ENCODE data around the gene SULT1C3.

The SULT1C3 gene

DNA sequence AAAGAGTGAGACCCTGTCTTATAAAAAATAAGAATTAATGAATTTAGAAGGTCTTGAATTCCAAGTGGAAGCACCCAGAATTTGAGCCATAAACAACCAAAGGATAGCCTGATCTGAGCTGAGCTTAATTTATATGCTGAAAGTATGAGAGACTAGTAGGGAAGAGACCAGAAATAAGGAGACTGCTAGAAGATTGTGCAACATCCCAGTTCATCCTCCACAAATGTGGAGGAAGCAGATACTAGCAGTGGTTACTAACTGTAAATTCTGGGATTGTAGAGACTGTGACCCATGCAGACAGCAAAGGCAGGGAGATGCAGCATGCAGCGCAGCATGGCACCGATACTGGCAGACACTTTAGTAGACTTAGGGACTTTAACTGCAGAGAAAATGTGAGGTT lies 47.4 kb downstream of the SULT1C3 start:
- H2AK5ac ChIP-seq (ENCODE audit: low read length), result no peak overlapping the region
- H4K12ac ChIP-seq (ENCODE audit: low read depth, low read length), result no peak overlapping the region
- H2BK12ac ChIP-seq (ENCODE audit: low read length), result no peak overlapping the region
- H4K91ac ChIP-seq (ENCODE audit: low read depth, low read length), result no peak overlapping the region
- no peak overlapping the region for H3K14ac ChIP-seq (ENCODE audit: low read length)
- no peaks in the 10 kb centered on the region for H3K27me3 ChIP-seq (ENCODE audit: insufficient read depth, low read length)
- H4K8ac ChIP-seq (ENCODE audit: low read depth, low read length), result no peak overlapping the region
- H3K36me3 ChIP-seq (ENCODE audit: control insufficient read depth in 1 of 2, insufficient read depth in 2 of 2, low read length in 2 of 2), result no peaks in the 10 kb centered on the region
- H2AFZ ChIP-seq (ENCODE audit: insufficient read depth, low read length, poor library complexity), result no peak overlapping the region
- no peaks in the 10 kb centered on the region for H3K79me1 ChIP-seq (ENCODE audit: low read length)
- H3K4ac ChIP-seq (ENCODE audit: low read depth, low read length), result no peak overlapping the region
- H3K4me3 ChIP-seq (ENCODE audit: low read depth, low read length), result no peak overlapping the region
- no peaks in the 10 kb centered on the region for H3K9me3 ChIP-seq (ENCODE audit: insufficient read depth, low read depth, low read length)
- H3K27ac ChIP-seq (ENCODE audit: low read depth, low read length), result no peak overlapping the region
- no CpG with 5 or more reads among the region's 2 CpGs for WGBS (ENCODE audit: extremely low coverage, insufficient coverage, insufficient read length)
- H3K18ac ChIP-seq (ENCODE audit: low read length), result no peak overlapping the region
- H3K4me1 ChIP-seq (ENCODE audit: control insufficient read depth in 1 of 2, insufficient read depth in 2 of 2, low read length in 2 of 2), result peaks cover 0 to 4% of the 10 kb centered on the region in 2 experiments
- DNase-seq, result no peak
- H2BK5ac ChIP-seq (ENCODE audit: low read depth, low read length, poor library complexity), result no peak overlapping the region
- no peaks in the 10 kb centered on the region for H3K79me2 ChIP-seq (ENCODE audit: control insufficient read depth, insufficient read depth, low read length, poor library complexity)
- no peak overlapping the region for H2BK120ac ChIP-seq (ENCODE audit: insufficient read depth, low read length, poor library complexity)
- H3K23ac ChIP-seq (ENCODE audit: low read length), result no peak overlapping the region
- no peak overlapping the region for H3K9ac ChIP-seq (ENCODE audit: low read length)
- no peak overlapping the region for H3K4me2 ChIP-seq (ENCODE audit: low read length)

- no peak within 1 kb of the TSS for H3K18ac ChIP-seq (ENCODE audit: low read length)
Measured at GRCh38 chr2:108288534-108289106, 48.9 kb downstream of the SULT1C3 start, which contains the start of gene SULT1C2. Gene SULT1C2, plus strand, starts transcription at chr2:108288895. Its CDS starts 4,773 bp downstream, at chr2:108293668.

GRCh38 chr2:108293850-108294249 lies 54.1 kb downstream of the SULT1C3 start:
- H3K4me2 ChIP-seq (ENCODE audit: low read length), result no peak overlapping the region
- H3K9ac ChIP-seq (ENCODE audit: low read length), result no peak overlapping the region
- no peak overlapping the region for H3K27ac ChIP-seq (ENCODE audit: low read depth, low read length)
- H2BK120ac ChIP-seq (ENCODE audit: insufficient read depth, low read length, poor library complexity), result no peak overlapping the region
- no peak overlapping the region for H3K4ac ChIP-seq (ENCODE audit: low read depth, low read length)
- WGBS (ENCODE audit: extremely low coverage, insufficient coverage, insufficient read length), result no CpG with 5 or more reads among the region's 4 CpGs
- no peaks in the 10 kb centered on the region for H3K4me1 ChIP-seq (ENCODE audit: control insufficient read depth in 1 of 2, insufficient read depth in 2 of 2, low read length in 2 of 2)
- no peak overlapping the region for H4K8ac ChIP-seq (ENCODE audit: low read depth, low read length)
- H3K14ac ChIP-seq (ENCODE audit: low read length), result peak overlapping the region; percentile 32
- no peak overlapping the region for H2BK5ac ChIP-seq (ENCODE audit: low read depth, low read length, poor library complexity)
- H3K79me2 ChIP-seq (ENCODE audit: control insufficient read depth, insufficient read depth, low read length, poor library complexity), result no peaks in the 10 kb centered on the region
- no peak for DNase-seq
- H2AFZ ChIP-seq (ENCODE audit: insufficient read depth, low read length, poor library complexity), result no peak overlapping the region
- H3K23ac ChIP-seq (ENCODE audit: low read length), result no peak overlapping the region
- no peak overlapping the region for H4K91ac ChIP-seq (ENCODE audit: low read depth, low read length)
- H3K27me3 ChIP-seq (ENCODE audit: insufficient read depth, low read length), result no peaks in the 10 kb centered on the region
- no peak overlapping the region for H2AK5ac ChIP-seq (ENCODE audit: low read length)
- no peak overlapping the region for H2BK12ac ChIP-seq (ENCODE audit: low read length)
- no peak overlapping the region for H3K18ac ChIP-seq (ENCODE audit: low read length)
- H3K4me3 ChIP-seq (ENCODE audit: low read depth, low read length), result no peak overlapping the region
- no peak overlapping the region for H4K12ac ChIP-seq (ENCODE audit: low read depth, low read length)
- no peaks in the 10 kb centered on the region for H3K36me3 ChIP-seq (ENCODE audit: control insufficient read depth in 1 of 2, insufficient read depth in 2 of 2, low read length in 2 of 2)
- no peaks in the 10 kb centered on the region for H3K79me1 ChIP-seq (ENCODE audit: low read length)
- no peaks in the 10 kb centered on the region for H3K9me3 ChIP-seq (ENCODE audit: insufficient read depth, low read depth, low read length)

More at GRCh38 chr2:108288534-108289106, 48.9 kb downstream of the SULT1C3 start, which contains the start of gene SULT1C2:
- no peak within 1 kb of the TSS for H3K23ac ChIP-seq (ENCODE audit: low read length)
- no peaks in the 10 kb centered on the region for H3K79me1 ChIP-seq (ENCODE audit: low read length)
- no peak within 1 kb of the TSS for H2AK5ac ChIP-seq (ENCODE audit: low read length)
- H3K36me3 ChIP-seq (ENCODE audit: control insufficient read depth in 1 of 2, insufficient read depth in 2 of 2, low read length in 2 of 2), result no peaks in the 10 kb centered on the region
- no peak within 1 kb of the TSS for H3K4ac ChIP-seq (ENCODE audit: low read depth, low read length)
- H2BK120ac ChIP-seq (ENCODE audit: insufficient read depth, low read length, poor library complexity), result no peak within 1 kb of the TSS
- peaks cover 0 to 4% of the 10 kb centered on the region in 2 experiments for H3K4me1 ChIP-seq (ENCODE audit: control insufficient read depth in 1 of 2, insufficient read depth in 2 of 2, low read length in 2 of 2)
- no peak within 1 kb of the TSS for H3K4me3 ChIP-seq (ENCODE audit: low read depth, low read length)
- H3K27ac ChIP-seq (ENCODE audit: low read depth, low read length), result no peak within 1 kb of the TSS
- no peak within 1 kb of the TSS for H3K14ac ChIP-seq (ENCODE audit: low read length)
- no peak within 1 kb of the TSS for H2BK5ac ChIP-seq (ENCODE audit: low read depth, low read length, poor library complexity)
- DNase-seq, result no peak
- H3K27me3 ChIP-seq (ENCODE audit: insufficient read depth, low read length), result no peaks in the 10 kb centered on the region
- H3K9ac ChIP-seq (ENCODE audit: low read length), result no peak within 1 kb of the TSS
- H3K4me2 ChIP-seq (ENCODE audit: low read length), result no peak within 1 kb of the TSS
- H4K12ac ChIP-seq (ENCODE audit: low read depth, low read length), result no peak within 1 kb of the TSS
- H3K9me3 ChIP-seq (ENCODE audit: insufficient read depth, low read depth, low read length), result no peaks in the 10 kb centered on the region
- H4K91ac ChIP-seq (ENCODE audit: low read depth, low read length), result no peak within 1 kb of the TSS
- no peak within 1 kb of the TSS for H2AFZ ChIP-seq (ENCODE audit: insufficient read depth, low read length, poor library complexity)
- H4K8ac ChIP-seq (ENCODE audit: low read depth, low read length), result no peak within 1 kb of the TSS
- no peak within 1 kb of the TSS for H2BK12ac ChIP-seq (ENCODE audit: low read length)
- WGBS (ENCODE audit: extremely low coverage, insufficient coverage, insufficient read length), result no CpG with 5 or more reads among the region's 7 CpGs
- H3K79me2 ChIP-seq (ENCODE audit: control insufficient read depth, insufficient read depth, low read length, poor library complexity), result no peaks in the 10 kb centered on the region

DNA sequence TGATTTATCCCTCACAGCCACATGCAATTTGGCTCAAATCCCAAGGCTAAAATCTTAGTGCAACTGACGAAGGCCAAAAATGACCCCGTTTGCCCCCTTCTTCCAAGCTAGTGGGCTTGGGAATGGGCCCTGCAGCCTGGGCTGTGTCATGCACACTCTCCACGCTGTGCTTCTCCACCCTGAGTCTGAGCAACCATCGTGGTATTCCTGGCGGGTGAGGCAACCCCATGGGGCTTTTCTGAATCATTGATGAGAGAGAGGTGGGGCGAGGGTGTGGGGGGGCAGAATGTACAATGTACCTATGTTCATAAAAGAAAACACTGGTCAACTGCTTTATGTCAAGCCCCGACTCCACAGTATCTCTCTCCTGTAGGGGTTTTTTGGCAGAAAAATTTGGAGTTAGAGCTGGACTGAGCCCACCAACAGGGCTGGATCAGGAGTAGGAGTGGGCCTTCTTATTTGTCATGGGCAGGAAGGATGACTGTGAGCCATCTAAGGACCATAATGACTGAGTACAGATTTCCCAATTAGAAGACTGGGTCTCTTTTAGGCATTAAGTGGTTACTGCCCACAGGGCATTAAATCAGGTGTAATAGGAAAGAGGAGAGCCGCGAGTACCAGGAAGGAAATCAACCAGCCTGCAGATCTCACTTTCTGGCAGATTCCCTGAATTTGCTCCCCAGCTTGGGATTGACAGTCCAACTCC lies 57.8 kb downstream of the SULT1C3 start:
- H2BK5ac ChIP-seq (ENCODE audit: low read depth, low read length, poor library complexity), result no peak overlapping the region
- no peak overlapping the region for H2AK5ac ChIP-seq (ENCODE audit: low read length)
- H3K27ac ChIP-seq (ENCODE audit: low read depth, low read length), result no peak overlapping the region
- no peak for DNase-seq
- no peak overlapping the region for H2AFZ ChIP-seq (ENCODE audit: insufficient read depth, low read length, poor library complexity)
- no peak overlapping the region for H3K14ac ChIP-seq (ENCODE audit: low read length)
- H3K79me1 ChIP-seq (ENCODE audit: low read length), result no peaks in the 10 kb centered on the region
- no peak overlapping the region for H4K8ac ChIP-seq (ENCODE audit: low read depth, low read length)
- WGBS (ENCODE audit: extremely low coverage, insufficient coverage, insufficient read length), result no CpG with 5 or more reads among the region's 9 CpGs
- H3K4me2 ChIP-seq (ENCODE audit: low read length), result no peak overlapping the region
- H3K23ac ChIP-seq (ENCODE audit: low read length), result no peak overlapping the region
- H3K79me2 ChIP-seq (ENCODE audit: control insufficient read depth, insufficient read depth, low read length, poor library complexity), result no peaks in the 10 kb centered on the region
- no peak overlapping the region for H4K91ac ChIP-seq (ENCODE audit: low read depth, low read length)
- H2BK12ac ChIP-seq (ENCODE audit: low read length), result no peak overlapping the region
- no peaks in the 10 kb centered on the region for H3K36me3 ChIP-seq (ENCODE audit: control insufficient read depth in 1 of 2, insufficient read depth in 2 of 2, low read length in 2 of 2)
- no peaks in the 10 kb centered on the region for H3K4me1 ChIP-seq (ENCODE audit: control insufficient read depth in 1 of 2, insufficient read depth in 2 of 2, low read length in 2 of 2)
- H2BK120ac ChIP-seq (ENCODE audit: insufficient read depth, low read length, poor library complexity), result no peak overlapping the region
- H3K9me3 ChIP-seq (ENCODE audit: insufficient read depth, low read depth, low read length), result no peaks in the 10 kb centered on the region
- no peak overlapping the region for H3K4ac ChIP-seq (ENCODE audit: low read depth, low read length)
- H3K18ac ChIP-seq (ENCODE audit: low read length), result no peak overlapping the region
- no peak overlapping the region for H3K9ac ChIP-seq (ENCODE audit: low read length)
- H3K27me3 ChIP-seq (ENCODE audit: insufficient read depth, low read length), result no peaks in the 10 kb centered on the region
- H4K12ac ChIP-seq (ENCODE audit: low read depth, low read length), result no peak overlapping the region
- no peak overlapping the region for H3K4me3 ChIP-seq (ENCODE audit: low read depth, low read length)
